PC-9 (cell line): ENCODE data around the gene DKC1.

Experiments used
- EZH2 ChIP-seq: fragments of 200-600 bp; sonication (generic); IDR thresholded peaks from 2 replicates; pipeline ENCODE4 v1.8.0; 2017; ENCODE audit warnings: antibody characterized with exemption, low read depth
- TF ChIP-seq, protein P1 (sequence below): fragments of 200-600 bp; sonication (generic); conservative IDR thresholded peaks from 2 replicates; pipeline ENCODE4 v1.6.1; 2017; ENCODE audit warnings: mixed run types, antibody characterized with exemption, mild to moderate bottlenecking, moderate library complexity

DNA sequence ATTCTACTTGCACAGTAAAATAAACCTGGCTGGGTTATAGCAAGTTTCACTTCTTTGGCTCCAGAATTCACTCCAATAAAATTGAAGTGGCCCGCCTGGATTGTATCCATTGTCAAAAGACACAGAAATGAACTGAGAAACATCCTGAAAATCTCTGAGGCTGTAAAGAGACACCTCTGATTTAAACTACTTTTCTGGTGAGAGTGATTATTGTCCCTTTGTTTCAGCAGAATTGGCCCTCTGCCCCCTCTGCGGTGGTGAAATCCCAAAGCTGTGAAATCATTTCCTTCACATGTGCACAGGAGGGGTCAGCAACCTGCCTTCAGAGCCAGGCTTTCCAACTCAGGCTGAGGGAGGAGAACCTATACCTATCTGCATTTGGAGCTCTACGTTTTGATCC is 34.8 kb upstream of the DKC1 start:
- TF ChIP-seq, protein P1, sequence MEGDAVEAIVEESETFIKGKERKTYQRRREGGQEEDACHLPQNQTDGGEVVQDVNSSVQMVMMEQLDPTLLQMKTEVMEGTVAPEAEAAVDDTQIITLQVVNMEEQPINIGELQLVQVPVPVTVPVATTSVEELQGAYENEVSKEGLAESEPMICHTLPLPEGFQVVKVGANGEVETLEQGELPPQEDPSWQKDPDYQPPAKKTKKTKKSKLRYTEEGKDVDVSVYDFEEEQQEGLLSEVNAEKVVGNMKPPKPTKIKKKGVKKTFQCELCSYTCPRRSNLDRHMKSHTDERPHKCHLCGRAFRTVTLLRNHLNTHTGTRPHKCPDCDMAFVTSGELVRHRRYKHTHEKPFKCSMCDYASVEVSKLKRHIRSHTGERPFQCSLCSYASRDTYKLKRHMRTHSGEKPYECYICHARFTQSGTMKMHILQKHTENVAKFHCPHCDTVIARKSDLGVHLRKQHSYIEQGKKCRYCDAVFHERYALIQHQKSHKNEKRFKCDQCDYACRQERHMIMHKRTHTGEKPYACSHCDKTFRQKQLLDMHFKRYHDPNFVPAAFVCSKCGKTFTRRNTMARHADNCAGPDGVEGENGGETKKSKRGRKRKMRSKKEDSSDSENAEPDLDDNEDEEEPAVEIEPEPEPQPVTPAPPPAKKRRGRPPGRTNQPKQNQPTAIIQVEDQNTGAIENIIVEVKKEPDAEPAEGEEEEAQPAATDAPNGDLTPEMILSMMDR: no peak
- no peak for TF ChIP-seq EZH2
